Stomach (tissue), 9 donors: ENCODE results near the gene LY6G5B. TPM values are rescaled to one million over a fixed set of nuclear protein-coding genes. Genes with fewer than 3 reads are reported as not detected.
A peak's percentile ranks its signal among the peaks of the same experiment; 100 is the strongest.

Source experiments
- DNase-seq, 2 donors: peaks; one replicate each; pipeline versions ENCODE4 v3.0.0 to v3.0.0-alpha.2; 2013 to 2019
- H3K27ac ChIP-seq, 5 donors: fragments of 200-600 bp in 4 of 5; sonication (generic) in 4 of 5; one replicate each; pipeline ENCODE4 v1.5.1; 2013 to 2019; ENCODE audit warnings: mild to moderate bottlenecking in 1 of 5, moderate library complexity in 1 of 5
- H3K27me3 ChIP-seq, 3 donors: fragments of 200-600 bp; sonication (generic); one replicate each; pipeline ENCODE4 v1.5.1; 2017 to 2019; ENCODE audit warnings: mixed run types in 1 of 3
- H3K36me3 ChIP-seq, 4 donors: fragments of 200-600 bp; sonication (generic); 1 replicate in 3 of 4; 2 replicates in 1 of 4; pipeline ENCODE4 v1.5.1; 2016 to 2019
- H3K4me1 ChIP-seq, 4 donors: fragments of 200-600 bp; sonication (generic); one replicate each; pipeline ENCODE4 v1.5.1; 2016 to 2019
- H3K4me3 ChIP-seq, 4 donors: fragments of 200-600 bp; sonication (generic) in 3 of 4; one replicate each; pipeline ENCODE4 v1.5.1; 2016 to 2019; ENCODE audit warnings: mild to moderate bottlenecking in 1 of 4
- H3K9me3 ChIP-seq, 4 donors: fragments of 200-600 bp; sonication (generic); one replicate each; pipeline ENCODE4 v1.5.1; 2016 to 2019
- CTCF ChIP-seq, 7 experiments: fragments of 450-650 bp in 4 of 7; fragments of 200-600 bp in 3 of 7; sonication (generic) in 3 of 7; IDR thresholded peaks; one replicate each; pipeline ENCODE4 v1.5.1; 2016 to 2019; ENCODE audit warnings: antibody characterized with exemption in 7 of 7, control low read depth in 2 of 7, mild to moderate bottlenecking in 1 of 7
- EP300 ChIP-seq: sonication (generic); formaldehyde crosslinking; IDR thresholded peaks from one replicate; pipeline ENCODE4 v1.6.1; 2017; ENCODE audit warnings: antibody characterized with exemption
- POLR2A ChIP-seq, 4 donors: fragments of 450-650 bp; IDR thresholded peaks; one replicate each; pipeline ENCODE4 v1.6.1; 2016; ENCODE audit warnings: antibody characterized with exemption in 4 of 4, control low read depth in 2 of 4, mild to moderate bottlenecking in 1 of 4, moderate library complexity in 1 of 4
- POLR2AphosphoS5 ChIP-seq, 3 donors: sonication (generic); formaldehyde crosslinking; IDR thresholded peaks; one replicate each; pipeline ENCODE4 v1.6.1; 2016; ENCODE audit warnings: antibody characterized with exemption in 3 of 3
- WGBS, 5 donors: extraction: QIAGEN DNeasy Blood & Tissue Kit in 3 of 5; methylation state at CpG; one replicate each; pipeline versions ENCODE4 v1.1.5 to v1.1.7; 2013 to 2018; 5-methylcytosine and 5-hydroxymethylcytosine counted together
- intact Hi-C: fragments of 100-400 bp; cut with DNase I; formaldehyde crosslinking; loops from one replicate; pipeline ENCODE4 v1.15.1; 2023; ENCODE audit warnings: low total_unique reads
- polyA plus RNA-seq, 3 donors: library from polyadenylated mRNA; stranded (reverse); fragments of 200-250 nt; gene quantifications; one replicate each; pipeline ENCODE4 v1.2.3, GENCODE V29; 2013
- total RNA-seq, 5 donors: library from RNA; depleted of rRNA; stranded (reverse); fragments of >200 nt; gene quantifications; one replicate each; pipeline versions ENCODE4 v1.1.0 to v1.2.3, GENCODE V29; 2014 to 2016
- donor health status: healthy with polysubstance abuse.
- donor health status: Bipolar disorder and iron deficiency.
- donor health status: healthy.

Gene LY6G5B
- total and polyA plus RNA-seq, 8 donors: 0.44 to 17.1 (median 4.7) TPM; not detected in 1

- H3K4me1 ChIP-seq: peaks cover 40 to 85% (median 76%) of the 10 kb centered on the region in 4 donors
- peak in 1 of 2 donors; percentile 54 for DNase-seq
- TF ChIP-seq EP300 (no peak), POLR2AphosphoS5 (IDR thresholded peaks at IDR 0.05) (no peak), POLR2A (IDR thresholded peaks at IDR 0.05) (no peak), CTCF (IDR thresholded peaks at IDR 0.05) (no peak)
- H3K36me3 ChIP-seq: peaks cover 14 to 52% (median 48%) of the 10 kb centered on the region in 4 donors
- 6 to 28% (median 12%) methylated on average over 13 of the region's 13 CpGs for WGBS, 5 donors
- peak overlapping the region; percentile 78 to 93 (median 91) for H3K27ac ChIP-seq
- H3K9me3 ChIP-seq: no peaks in the 10 kb centered on the region
- H3K4me3 ChIP-seq: peak overlapping the region; percentile 69 to 87 (median 80)
- intact Hi-C loops: no loop called here
- no peaks in the 10 kb centered on the region for H3K27me3 ChIP-seq
Measured at GRCh38 chr6:31659649-31660380, 10.0 kb upstream of the LY6G5B start.

GRCh38 chr6:31660381-31661261 lies 9.2 kb upstream of the LY6G5B start, which contains the start of gene C6orf47:
C6orf47 (minus strand) TSS chr6:31660778; CDS start chr6:31659947, 831 bp downstream.
- 0 to 1% (median 1%) methylated on average over 26 to 52 of the region's 52 CpGs for WGBS, 5 donors
- H3K4me1 ChIP-seq: peaks cover 40 to 82% (median 75%) of the 10 kb centered on the region in 4 donors

GRCh38 chr6:31661262-31662123 lies 8.3 kb upstream of the LY6G5B start:
- Histone ChIP-seq H3K36me3 (peaks cover 14 to 41% (median 32%) of the 10 kb centered on the region in 4 donors), H3K9me3 (no peaks in the 10 kb centered on the region), H3K27ac (peak overlapping the region; percentile 78 to 93 (median 91)), H3K27me3 (no peaks in the 10 kb centered on the region), H3K4me3 (peak overlapping the region; percentile 69 to 87 (median 80)), H3K4me1 (peaks cover 42 to 77% (median 74%) of the 10 kb centered on the region in 4 donors)
- WGBS, 5 donors: 54 to 75% (median 64%) methylated on average over 12 of the region's 12 CpGs
- DNase-seq: no peak
- TF ChIP-seq EP300 (no peak), POLR2A (IDR thresholded peaks at IDR 0.05) (no peak), POLR2AphosphoS5 (IDR thresholded peaks at IDR 0.05) (no peak), CTCF (IDR thresholded peaks at IDR 0.05) (no peak)
- intact Hi-C loops: no loop called here

More at GRCh38 chr6:31660381-31661261, 9.2 kb upstream of the LY6G5B start, which contains the start of gene C6orf47:
- DNase-seq: peak; percentile 90 to 96
- Histone ChIP-seq H3K36me3 (peaks cover 14 to 50% (median 41%) of the 10 kb centered on the region in 4 donors), H3K27ac (peak within 1 kb of the TSS; percentile 78 to 93 (median 91)), H3K27me3 (no peaks in the 10 kb centered on the region), H3K9me3 (no peaks in the 10 kb centered on the region), H3K4me3 (peak within 1 kb of the TSS; percentile 69 to 87 (median 80))
- intact Hi-C loops: no loop called here
- TF ChIP-seq POLR2AphosphoS5 (IDR thresholded peaks at IDR 0.05): peak; percentile 55 to 97 (median 89)
- peak in 1 of 4 donors; percentile 78 for TF ChIP-seq POLR2A (IDR thresholded peaks at IDR 0.05)
- no peak for TF ChIP-seq CTCF (IDR thresholded peaks at IDR 0.05)
